GM21737 (cell line): ENCODE measurements around the gene SIX5.
"Not testable (repeated sequence)": the region's sequence is repeated elsewhere in the genome, so short reads cannot be mapped to it uniquely, and the experiment has no call there.

ENCODE experiments used
- ATAC-seq: cut with Tn5 transposase; IDR thresholded peaks from one replicate; pipeline ENCODE4 v1.9.1; 2021; ENCODE audit warnings: mild to moderate bottlenecking, moderate library complexity; ENCODE audit not compliant: unreplicated experiment

The SIX5 gene

DNA sequence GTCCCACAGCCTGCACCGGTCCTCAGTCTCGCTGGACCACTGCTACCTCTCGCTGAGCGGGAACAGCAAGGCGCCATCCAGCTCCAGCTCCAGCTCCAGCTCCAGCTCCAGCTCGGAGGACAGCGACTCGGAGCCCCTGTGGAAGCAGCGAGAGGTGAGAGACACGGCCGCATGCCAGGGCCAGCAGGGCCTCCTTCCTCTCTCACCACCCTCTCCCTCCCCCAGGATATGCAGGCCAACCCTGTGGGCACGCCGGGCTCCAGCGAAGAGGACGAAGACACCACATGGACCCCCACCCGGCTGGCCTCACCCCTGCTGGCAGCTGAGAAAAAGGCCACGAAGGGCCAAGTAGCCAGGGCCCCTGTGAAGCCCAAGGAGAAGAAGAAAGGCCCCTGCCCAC lies 7.3 kb downstream of the SIX5 start:
- ATAC-seq = no peak

DNA sequence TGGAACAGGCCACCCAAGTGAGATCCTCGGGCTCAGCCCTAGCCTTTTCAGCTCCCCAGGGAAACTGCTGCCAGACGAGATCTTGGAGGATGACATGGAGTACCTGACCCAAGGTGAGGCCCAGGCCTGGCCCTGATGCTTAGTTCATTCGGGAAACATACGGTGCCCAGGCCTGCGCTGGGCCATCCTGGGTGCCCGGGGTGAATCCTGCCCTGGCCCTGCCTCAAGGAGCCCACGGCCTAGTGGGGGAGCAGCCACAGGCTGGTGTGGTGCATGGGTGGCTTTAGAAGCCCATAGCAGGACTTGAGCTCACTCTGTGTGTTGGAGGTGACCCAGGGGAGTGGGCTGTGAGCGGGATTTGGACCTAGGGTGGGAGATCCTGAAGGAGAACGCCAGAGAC lies 10.1 kb downstream of the SIX5 start:
- no peak for ATAC-seq

DNA sequence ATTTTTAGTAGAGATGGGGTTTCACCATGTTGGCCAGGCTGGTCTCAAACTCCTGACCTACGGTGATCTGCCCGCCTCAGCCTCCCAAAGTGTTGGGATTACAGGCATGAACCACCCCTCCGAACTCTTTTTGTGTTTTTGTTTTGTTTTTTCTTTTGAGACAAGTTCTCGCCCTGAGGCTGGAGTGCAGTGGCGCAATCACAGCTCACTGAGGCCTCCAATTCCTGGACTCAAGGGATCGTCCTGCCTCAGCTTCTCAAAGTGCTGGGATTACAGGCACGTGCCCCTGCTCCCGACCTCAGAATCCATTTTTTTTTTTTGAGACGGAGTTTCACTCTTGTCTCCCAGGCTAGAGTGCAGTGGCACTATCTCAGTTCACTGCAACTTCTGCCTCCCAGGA lies 11.4 kb downstream of the SIX5 start:
- no peak for ATAC-seq

DNA sequence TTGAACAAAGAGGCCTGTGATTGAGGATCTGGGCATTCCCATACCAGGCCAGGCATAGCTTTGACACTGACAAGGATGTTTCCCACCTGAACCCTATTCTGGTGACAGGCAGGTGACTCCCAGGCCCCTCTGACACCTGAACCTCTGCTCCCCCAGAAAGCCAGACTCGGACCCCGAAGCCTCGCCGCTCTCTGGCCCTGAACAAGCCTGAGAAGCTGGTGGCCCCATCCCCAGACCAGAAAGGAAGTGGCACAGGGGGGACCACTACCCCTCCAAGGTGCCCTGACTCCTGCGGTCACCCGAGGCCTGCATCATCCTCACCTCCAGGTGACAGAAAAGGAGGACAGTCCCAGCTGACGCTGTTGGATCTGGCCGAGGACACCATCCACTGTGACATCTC lies 14.7 kb downstream of the SIX5 start:
- no peak for ATAC-seq

DNA sequence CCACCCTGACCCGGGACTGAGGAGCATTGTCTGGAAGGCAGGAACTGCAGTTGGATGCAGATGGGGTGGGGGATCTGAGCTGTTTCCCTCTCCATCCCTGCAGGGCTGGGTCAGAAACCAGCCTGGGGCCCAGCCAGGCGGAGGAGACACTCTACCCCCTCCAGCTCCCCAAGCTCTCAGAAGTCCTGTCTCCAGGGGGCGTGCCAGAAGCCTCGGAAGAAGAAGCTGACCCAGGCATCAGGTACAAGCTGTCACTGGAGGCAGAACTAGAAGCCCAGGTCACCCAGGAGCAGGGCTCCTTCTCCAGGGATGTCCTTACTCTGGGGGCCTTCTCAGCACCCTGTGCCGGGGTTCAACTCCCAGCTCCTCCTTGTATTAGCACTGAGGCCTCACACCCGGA lies 15.5 kb downstream of the SIX5 start:
- no peak for ATAC-seq

DNA sequence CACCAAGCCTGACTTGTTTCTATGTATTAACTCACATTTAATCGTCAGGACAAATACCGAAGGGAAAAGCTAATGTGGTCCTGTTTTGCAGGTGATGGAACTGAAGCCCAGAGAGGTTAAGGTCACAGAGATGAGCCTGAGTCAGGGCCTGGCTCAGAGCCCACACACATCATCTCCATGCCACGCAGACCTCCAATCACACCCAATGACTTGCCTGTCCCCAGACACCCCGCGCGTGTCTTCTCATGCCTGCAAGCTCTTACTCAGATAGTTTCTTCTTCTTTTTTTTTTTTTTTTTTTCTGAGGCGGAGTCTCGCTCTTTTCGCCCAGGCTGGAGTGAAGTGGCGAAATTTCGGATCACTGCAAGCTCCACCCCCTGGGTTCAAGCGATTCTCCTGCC lies 16.4 kb downstream of the SIX5 start:
- ATAC-seq = no peak

DNA sequence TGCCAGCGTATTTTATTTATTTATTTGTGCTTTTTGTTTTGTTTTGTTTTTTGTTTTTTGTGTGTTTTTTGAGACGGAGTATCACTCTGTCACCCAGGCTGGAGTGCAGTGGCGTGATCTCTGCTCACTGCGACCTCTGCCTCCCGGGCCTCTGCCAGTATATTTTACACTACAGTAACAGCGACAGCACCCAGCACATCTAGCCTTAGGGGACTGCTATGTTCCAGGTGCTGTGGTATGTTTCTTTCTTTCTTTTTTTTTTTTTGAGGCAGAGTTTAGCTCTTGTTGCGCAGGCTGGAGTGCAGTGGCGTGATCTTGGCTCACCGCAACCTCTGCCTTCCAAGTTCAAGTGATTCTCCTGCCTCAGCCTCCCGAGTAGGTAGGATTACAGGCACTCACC lies 17.6 kb downstream of the SIX5 start:
- ATAC-seq = not testable (repeated sequence)

DNA sequence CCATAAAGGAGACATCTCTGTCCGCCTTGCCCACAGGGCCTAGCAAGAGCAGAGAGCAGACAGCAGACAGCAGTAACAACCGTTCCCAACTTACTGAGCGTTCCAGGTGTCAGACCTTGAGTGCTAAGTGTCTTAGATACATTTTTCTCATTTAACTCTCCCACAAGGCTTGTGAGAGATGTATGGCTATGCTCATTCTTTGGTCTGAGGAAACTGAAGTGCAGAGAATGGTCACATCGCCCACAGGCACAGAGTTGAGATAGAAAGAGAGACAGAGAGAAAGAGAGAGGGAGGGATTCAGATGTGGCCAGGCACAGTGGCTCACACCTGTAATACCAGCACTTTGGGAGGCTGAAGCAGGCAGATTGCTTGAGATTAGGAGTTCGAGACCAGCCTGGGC lies 21.5 kb downstream of the SIX5 start:
- no peak for ATAC-seq

DNA sequence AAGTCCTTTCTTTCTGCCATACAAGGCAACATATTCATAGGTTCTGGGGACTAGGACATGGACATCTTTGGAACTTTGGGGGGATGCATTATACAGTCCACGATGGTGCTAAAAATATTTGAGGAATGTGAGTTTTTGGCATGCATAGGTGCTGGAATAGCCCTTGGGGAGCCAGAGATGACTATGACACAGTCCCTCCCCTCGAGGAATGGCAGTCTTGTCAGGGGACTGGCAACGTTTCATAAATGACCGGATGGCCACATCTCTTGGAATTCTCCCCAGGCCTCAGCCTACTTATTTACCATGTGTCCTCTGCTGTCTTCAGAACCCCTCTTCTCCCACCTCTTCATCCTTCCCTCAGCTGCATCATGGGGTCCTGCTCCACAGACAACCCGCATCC lies 22.2 kb downstream of the SIX5 start:
- no peak for ATAC-seq

DNA sequence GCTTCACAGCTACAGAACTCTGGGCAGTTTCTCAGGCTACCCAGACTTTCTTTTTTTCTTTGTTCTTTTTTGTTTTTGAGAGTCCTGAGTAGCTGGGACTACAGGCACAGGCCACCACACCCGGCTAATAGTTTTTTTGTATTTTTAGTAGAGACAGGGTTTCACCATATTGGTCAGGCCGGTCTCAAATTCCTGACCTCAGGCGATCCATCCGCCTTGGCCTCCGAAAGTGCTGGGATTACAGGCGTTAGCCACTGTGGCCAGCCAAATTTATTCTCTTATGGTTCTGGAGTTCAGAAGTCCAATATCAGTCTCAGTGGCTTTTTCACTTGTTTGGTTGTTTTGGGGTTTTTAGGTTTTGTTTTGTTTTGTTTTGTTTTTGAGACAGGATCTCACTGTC lies 23.4 kb downstream of the SIX5 start:
- ATAC-seq = no peak

DNA sequence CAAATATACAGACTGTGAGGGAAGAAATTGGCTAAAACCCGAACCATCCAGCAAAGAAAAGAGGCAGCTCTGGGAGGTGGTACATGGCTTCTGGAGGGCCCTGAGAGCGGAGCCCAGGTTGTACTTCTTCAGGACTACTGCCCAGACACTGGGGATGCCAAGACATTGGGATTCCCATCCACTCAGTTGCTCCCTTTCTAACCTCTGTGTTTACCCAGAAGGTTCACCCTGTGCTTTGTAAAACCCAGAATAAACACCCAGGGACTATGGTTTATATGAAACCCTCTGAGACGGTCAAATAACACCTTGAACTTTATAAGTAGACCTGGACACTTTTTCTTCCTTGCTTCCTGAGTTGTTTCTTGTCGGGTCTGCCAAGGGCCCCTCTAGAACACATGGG lies 26.1 kb downstream of the SIX5 start:
- no peak for ATAC-seq

GRCh38 chr19:45739498-45740439 lies 29.3 kb downstream of the SIX5 start:
- no peak for ATAC-seq

DNA sequence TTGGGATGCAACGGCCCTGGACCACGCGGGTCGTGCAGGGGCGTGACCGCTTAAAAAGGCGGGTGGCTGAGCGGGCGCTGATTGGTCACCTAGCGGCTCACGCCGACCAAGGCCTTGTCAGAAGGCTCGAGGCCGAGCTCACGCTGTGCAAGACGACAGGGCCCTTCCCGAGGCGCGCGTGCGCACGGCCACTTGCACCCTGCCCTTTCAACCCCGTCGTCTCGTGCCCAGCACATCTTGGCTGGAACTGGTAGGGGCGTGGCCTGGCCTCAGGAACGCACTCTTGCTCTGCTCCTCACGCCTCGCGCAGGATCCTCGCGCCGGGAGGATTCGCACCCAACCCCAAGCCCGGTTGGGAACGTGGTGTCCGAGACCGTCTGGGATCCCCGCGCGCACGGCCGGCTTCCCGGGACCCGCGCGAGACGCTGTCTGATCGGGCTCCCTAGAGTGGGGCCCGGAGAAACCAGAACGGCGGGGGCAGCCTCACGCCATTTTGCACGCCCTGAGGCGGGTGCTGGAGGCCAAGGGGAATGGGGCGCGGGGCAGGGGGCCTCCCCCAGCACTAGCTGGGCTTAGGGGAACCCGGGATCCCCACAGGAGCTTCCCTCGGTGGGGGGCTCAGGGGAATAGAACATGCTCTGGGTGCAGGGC lies 35.8 kb downstream of the SIX5 start, which contains the start of gene MEIOSIN:
Gene MEIOSIN, plus strand, starts transcription at position 280 of the 651 bp plus-strand sequence. CDS start 1,938 bp downstream, outside the sequence.
- ATAC-seq = no peak

DNA sequence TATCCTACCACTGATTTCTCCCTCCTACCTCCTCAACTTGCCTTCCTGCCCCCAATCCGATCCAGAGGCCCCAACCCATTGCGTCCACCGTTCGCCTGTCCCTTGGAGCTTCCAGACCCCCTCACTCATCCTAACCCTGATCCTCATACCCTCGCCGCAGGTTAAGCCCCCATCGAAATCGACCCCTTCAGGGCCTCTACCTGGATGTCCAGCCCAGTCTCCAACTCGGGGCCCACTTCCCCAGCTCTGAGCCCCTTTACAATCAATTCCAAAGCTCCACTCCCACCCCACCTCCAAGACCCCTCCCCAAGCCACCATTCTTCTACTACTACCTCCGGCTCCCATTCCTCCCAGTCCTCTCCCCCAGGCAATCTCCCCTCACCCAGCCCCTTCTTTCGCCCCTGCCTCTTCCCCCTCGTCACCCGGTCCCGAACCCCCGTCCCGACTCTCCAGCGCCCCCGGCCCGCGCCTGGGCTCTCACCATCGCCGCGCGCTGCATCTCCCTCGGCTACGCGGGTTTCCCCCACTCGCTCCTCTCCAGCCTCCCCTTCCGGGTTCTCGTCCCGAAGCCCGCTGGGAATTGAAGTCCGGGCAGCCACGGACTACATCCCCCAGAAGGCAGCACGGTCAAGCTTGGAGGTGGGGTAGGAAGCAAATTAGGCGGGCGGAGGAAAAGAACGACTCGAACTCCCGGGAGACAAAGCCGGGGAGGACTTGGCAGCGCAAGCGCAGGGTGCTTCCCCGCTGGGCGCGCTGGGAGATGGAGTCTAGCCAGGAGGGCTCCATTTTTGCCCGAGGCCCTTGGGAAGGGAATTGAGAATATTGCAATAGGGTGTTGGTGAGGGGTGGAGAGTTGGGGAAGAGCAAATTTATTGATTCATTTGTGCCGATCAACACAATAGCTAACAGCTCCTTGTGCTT lies 38.4 kb downstream of the SIX5 start, which contains the start of gene FBXO46:
Gene FBXO46, minus strand, starts transcription at position 529 of the 921 bp plus-strand sequence. CDS start 17,401 bp downstream, outside the sequence.
- ATAC-seq = peak; percentile 93

- ATAC-seq = no peak
Measured at GRCh38 chr19:45729800-45730290, 39.2 kb downstream of the SIX5 start.

DNA sequence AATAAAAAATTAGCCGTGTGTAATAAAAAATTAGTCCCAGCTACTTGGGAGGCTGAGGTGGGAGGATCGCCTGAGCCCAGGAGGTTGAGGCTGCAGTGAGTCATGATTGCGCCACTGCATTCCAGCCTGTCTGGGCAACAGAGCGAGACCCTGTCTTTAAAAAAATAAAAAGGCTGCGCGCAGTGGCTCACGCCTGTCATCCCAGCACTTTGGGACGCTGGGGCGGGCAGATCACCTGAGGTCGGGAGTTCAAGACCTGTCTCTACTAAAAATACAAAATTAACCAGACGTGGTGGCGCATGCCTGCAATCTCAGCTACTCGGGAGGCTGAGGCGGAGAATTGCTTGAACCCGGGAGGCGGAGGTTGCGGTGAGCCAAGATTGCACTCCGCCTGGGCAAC lies 40.4 kb downstream of the SIX5 start:
- ATAC-seq = not testable (repeated sequence)

- ATAC-seq = not testable (repeated sequence)
Measured at GRCh38 chr19:45720065-45720464, 49.0 kb downstream of the SIX5 start.

GRCh38 chr19:45717983-45718650 lies 50.9 kb downstream of the SIX5 start:
- no peak for ATAC-seq

GRCh38 chr19:45717131-45717982 lies 51.7 kb downstream of the SIX5 start:
- ATAC-seq = peak; percentile 86
